T-helper 1 cell treated with Interleukin-12 subunit alpha and Interleukin-12 subunit beta and Interleukin-4 antibody, amounts not matched to agents 30 μg/mL and 1 μg/mL, for 36 hours (primary cell): ENCODE data around the gene TNKS1BP1.
"Not testable (repeated sequence)": the region's sequence is repeated elsewhere in the genome, so short reads cannot be mapped to it uniquely, and the experiment has no call there.

Experiments used
- H3K27ac Mint-ChIP-seq: one replicate; pipeline ENCODE4 v1.8.0; 2021; ENCODE audit warnings: mild to moderate bottlenecking, mixed read lengths
- H3K27me3 Mint-ChIP-seq: one replicate; pipeline ENCODE4 v1.8.0; 2021; ENCODE audit warnings: low read depth, mixed read lengths
- H3K36me3 Mint-ChIP-seq: one replicate; pipeline ENCODE4 v1.8.0; 2021; ENCODE audit warnings: low read depth, mixed read lengths
- H3K4me1 Mint-ChIP-seq: one replicate; pipeline ENCODE4 v1.8.0; 2021; ENCODE audit warnings: low read depth, mixed read lengths
- H3K4me3 Mint-ChIP-seq: one replicate; pipeline ENCODE4 v1.8.0; 2021; ENCODE audit warnings: mild to moderate bottlenecking, moderate library complexity, mixed read lengths
- H3K9me3 Mint-ChIP-seq: one replicate; pipeline ENCODE4 v1.8.0; 2021; ENCODE audit warnings: mixed read lengths

The TNKS1BP1 gene

DNA sequence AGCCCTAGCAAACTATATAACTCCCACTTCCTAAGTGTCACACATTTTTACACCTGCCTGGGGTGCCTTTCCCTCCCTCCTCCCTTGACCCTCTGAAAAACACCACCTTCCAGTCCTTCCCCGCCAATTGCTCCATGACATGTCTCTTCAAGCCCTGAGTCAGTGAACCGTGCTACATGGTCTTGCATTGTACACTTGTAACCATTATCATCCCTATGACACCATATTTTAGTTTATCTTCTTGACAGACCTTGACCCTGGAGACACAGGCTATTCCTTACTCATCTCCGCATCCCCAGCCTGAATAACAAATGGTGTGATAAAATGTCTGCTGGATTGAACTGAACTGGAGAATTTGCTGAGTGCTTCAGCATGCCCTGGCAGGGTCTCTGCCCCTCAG lies 36.9 kb downstream of the TNKS1BP1 start:
- no peak overlapping the region for H3K27ac Mint-ChIP-seq
- H3K4me3 Mint-ChIP-seq, result no peak overlapping the region
- H3K27me3 Mint-ChIP-seq, result peaks cover 9% of the 10 kb centered on the region
- no peaks in the 10 kb centered on the region for H3K4me1 Mint-ChIP-seq
- H3K36me3 Mint-ChIP-seq, result no peaks in the 10 kb centered on the region
- peaks cover 3% of the 10 kb centered on the region for H3K9me3 Mint-ChIP-seq

DNA sequence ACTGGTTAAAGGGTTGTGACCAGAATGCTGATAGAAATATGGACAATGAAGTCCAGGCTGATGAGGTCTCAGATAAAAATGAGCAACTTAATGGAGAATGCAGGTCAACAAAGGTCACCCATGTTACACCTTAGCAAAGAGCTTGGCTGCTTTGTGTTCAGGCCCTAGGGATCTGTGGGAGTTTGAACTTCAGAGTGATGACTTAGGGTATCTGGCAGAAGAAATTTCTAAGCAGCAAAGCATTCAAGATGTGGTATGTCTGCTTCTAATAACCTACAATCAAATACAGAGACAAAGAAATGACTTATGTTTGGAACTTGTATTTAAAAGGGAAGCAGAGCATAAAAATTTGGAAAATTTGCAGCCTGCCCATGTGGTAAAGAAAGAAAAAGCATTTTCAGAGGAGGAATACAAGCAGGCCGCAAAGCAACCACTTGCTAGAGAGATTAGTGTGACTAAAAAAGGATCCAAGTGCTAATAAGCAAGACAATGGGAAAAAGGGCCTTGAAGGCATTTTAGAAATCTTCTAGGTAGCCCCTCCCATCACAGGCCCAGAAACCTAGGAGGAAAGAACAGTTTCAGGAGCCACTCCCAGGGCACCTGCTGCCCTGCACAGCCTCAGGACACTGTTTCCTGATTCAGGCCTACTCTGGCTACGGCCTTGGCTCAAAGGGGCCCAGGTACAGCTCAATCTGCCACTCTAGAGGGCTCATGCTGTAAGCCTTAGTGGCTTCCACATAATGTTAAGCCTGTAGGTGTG lies 41.3 kb downstream of the TNKS1BP1 start:
- Mint-ChIP-seq H3K4me3 (no peak overlapping the region), H3K27me3 (peaks cover 4% of the 10 kb centered on the region), H3K9me3 (peaks cover 3% of the 10 kb centered on the region), H3K27ac (no peak overlapping the region), H3K4me1 (no peaks in the 10 kb centered on the region), H3K36me3 (no peaks in the 10 kb centered on the region)

DNA sequence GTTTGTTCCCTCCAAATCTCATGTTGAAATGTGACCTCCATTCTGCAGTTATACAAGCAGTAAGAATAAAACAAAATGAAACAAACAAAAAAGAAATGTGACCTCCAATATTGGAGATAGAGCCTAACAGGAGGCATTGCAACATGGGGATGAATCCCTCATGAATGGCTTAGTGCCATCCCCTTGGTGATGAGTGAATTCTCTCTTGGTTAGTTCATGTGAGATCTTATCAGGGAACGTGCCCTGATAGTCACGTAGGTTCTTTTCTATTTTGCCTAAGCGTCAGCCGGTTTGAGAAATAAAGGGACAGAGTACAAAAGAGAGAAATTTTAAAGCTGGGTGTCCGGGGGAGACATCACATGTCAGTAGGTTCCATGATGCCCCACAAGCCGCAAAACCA lies 43.2 kb downstream of the TNKS1BP1 start:
- H3K4me1 Mint-ChIP-seq, H3K4me3 Mint-ChIP-seq, H3K9me3 Mint-ChIP-seq, H3K27ac Mint-ChIP-seq, H3K36me3 Mint-ChIP-seq, H3K27me3 Mint-ChIP-seq: not testable (repeated sequence)

DNA sequence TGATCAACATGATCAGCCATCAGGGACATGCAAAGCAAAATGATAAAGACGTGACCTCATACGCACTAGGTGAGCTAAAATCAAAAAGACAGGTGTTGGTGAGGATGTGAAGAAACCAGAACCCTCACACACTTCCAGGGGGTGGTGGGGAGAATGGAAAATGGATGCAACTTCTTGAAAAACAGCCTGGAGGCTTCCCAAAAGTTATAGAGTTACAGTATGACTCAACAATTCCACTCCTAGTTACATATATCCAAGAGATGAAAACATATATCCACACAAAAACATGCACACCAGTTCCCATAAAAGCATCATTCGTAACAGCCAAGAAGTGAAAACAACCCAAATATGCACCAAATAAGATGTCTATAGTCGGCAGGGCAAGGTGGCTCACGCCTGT lies 45.6 kb downstream of the TNKS1BP1 start:
- Mint-ChIP-seq H3K27me3 (peaks cover 13% of the 10 kb centered on the region), H3K27ac (no peak overlapping the region), H3K9me3 (peaks cover 6% of the 10 kb centered on the region), H3K36me3 (no peaks in the 10 kb centered on the region), H3K4me1 (peaks cover 4% of the 10 kb centered on the region), H3K4me3 (no peak overlapping the region)

DNA sequence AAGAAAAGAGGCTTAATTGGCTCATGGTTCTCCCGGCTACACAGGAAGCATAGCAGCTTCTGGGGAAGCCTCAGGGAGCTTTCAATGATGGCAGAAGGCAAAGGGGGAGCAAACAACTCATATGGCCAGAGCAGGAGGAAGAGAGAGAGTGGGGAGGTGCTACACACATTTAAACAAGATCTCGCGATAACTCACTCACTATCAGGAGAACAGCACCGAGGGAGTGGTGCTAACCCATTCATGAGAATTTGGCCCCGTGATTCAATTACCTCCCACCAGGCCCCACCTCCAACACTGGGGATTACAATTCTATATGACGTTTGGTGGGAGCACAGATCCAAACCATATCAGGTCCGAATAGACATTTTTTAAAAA lies 46.0 kb downstream of the TNKS1BP1 start:
- no peak overlapping the region for H3K27ac Mint-ChIP-seq
- no peak overlapping the region for H3K4me3 Mint-ChIP-seq
- peaks cover 4% of the 10 kb centered on the region for H3K4me1 Mint-ChIP-seq
- peaks cover 13% of the 10 kb centered on the region for H3K27me3 Mint-ChIP-seq
- H3K9me3 Mint-ChIP-seq, result peaks cover 8% of the 10 kb centered on the region
- H3K36me3 Mint-ChIP-seq, result no peaks in the 10 kb centered on the region

DNA sequence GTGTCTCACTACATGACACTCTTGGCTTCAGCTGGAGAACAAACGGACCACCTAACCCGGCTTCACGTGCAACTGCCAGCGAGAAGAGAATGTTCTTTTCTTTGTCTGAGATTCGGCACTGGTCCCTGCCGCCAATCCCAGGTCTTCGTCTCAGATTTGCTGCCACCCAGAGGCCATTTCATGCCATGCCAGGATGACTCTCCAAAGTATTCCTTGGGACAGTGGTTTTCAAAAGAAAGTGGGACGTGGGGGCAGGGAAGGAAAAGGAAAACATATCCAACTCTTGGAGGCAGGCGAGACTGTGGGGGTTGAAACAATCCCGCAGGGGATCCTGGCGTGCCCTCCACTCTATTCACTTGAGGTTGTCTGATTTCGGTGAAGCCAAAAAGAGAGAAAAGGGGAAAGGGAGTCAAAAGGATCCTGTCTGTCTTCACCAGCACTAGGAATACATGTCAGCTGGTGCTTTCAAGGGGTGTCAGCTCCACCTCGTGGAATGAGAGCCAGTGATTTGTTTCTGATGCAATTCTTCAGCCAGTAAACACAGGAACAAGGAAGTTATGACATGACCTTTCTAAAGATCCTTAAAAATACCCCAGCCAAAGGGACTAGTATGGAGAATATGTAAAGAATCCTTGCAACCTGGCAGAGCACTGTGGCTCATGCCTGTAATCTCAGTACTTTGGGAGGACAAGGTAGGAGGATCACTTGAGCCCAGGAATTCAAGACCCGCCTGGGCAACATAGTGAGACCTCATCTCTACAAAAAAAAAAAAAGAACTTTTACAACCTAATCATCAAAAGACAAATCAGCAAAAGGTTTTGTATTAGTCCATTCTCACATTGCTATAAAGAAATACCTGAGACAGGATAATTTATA lies 46.7 kb downstream of the TNKS1BP1 start:
- H3K4me3 Mint-ChIP-seq, result no peak overlapping the region

DNA sequence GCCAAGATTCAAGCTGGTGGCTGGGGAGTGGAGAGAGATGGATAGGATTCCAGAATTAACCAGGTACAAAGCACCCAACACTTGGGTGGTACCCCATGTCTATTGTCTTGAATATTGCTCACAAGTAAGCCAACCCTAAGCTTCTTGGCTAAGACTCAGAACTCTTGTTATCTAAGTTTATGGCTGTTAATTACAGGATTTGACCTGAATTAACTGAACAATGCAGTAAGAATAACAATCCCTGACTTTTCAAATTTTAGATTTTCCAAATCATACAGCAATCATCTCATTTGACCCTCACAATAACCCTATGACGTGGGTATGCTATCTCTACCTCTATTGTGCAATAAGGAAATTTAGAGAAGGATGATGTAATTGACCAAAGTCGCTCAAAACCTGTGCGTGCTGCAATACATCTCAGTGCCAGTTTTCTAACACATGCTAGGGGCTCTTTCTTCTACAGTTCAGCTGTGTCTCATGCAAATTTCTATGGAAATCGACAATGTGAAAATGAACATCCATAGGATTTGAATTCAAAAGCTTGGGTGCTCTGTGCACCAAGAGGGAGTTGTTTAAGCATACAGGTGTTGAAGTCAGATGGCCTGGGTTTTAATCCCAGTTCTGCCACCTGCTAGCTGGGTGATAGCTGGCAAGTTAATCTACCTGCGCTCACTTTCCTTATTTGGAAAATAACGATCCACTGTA lies 47.6 kb downstream of the TNKS1BP1 start:
- peaks cover 4% of the 10 kb centered on the region for H3K4me1 Mint-ChIP-seq
- no peaks in the 10 kb centered on the region for H3K36me3 Mint-ChIP-seq

More for the DNA sequence above, 46.7 kb downstream of the TNKS1BP1 start:
- Mint-ChIP-seq H3K9me3 (peaks cover 12% of the 10 kb centered on the region), H3K4me1 (peaks cover 4% of the 10 kb centered on the region), H3K27me3 (peaks cover 13% of the 10 kb centered on the region), H3K27ac (no peak overlapping the region), H3K36me3 (no peaks in the 10 kb centered on the region)

DNA sequence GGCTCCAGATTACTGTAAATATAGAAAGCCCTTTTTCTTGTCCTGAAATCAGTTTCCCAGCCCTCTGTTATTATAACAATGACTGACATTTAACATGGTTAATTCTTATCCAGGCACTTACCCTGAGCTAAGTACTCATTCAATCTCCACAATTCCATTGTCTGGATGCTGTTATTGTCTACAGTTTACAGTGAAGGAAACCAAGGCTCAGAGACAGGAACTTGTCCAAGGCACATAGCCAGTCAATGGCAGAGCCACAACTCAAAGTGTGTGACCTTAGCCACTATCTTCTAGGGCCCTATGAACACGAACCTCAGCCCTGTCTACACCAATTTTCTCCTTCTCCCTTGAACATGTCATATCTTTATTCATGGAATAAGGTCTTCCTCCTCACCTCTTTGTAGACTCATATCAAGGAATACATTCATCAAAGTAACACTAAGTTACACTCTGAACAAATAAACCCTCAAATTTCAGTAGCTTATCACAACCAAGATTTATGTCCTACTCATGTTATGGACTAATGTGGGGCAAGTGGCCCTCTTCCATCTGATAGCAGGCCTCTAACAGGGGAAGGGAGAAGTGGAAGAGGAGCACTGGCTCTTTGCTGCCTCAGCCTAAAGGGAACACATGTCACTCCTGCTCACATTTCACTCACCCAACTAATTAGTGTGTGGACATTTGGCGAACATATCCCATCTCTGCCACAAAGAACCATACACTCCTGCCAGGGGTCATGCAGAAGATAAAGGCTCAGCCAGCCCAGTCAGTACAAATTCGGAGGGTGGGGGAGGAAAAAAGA lies 48.4 kb downstream of the TNKS1BP1 start:
- no peaks in the 10 kb centered on the region for H3K36me3 Mint-ChIP-seq
- no peak overlapping the region for H3K4me3 Mint-ChIP-seq
- H3K9me3 Mint-ChIP-seq, result peaks cover 12% of the 10 kb centered on the region
- peaks cover 13% of the 10 kb centered on the region for H3K27me3 Mint-ChIP-seq
- no peak overlapping the region for H3K27ac Mint-ChIP-seq
- H3K4me1 Mint-ChIP-seq, result peaks cover 4% of the 10 kb centered on the region

More for the DNA sequence above, 47.6 kb downstream of the TNKS1BP1 start:
- Mint-ChIP-seq H3K27ac (no peak overlapping the region), H3K27me3 (peaks cover 13% of the 10 kb centered on the region), H3K4me3 (no peak overlapping the region), H3K9me3 (peaks cover 12% of the 10 kb centered on the region)

DNA sequence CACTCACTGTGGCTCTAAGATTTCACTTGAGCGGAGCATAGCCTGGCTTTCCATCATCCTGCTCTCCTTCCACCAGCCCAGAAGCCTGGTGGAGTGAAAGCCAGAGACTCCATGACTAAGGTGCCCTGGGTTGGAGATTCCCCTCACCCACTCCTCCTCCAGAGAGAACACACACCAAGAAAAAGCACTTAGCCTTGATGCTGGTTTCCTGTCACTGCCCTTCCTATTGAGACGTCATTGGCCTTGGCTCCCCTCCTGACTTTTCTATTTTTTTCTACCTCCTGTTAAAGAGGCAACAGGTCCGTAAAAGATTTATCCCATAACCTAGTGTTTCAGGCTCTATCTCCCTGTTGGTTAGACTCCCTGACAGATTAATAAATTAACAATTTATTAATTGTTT lies 49.2 kb downstream of the TNKS1BP1 start:
- Mint-ChIP-seq H3K4me3 (no peak overlapping the region), H3K27me3 (peaks cover 13% of the 10 kb centered on the region), H3K4me1 (peaks cover 4% of the 10 kb centered on the region), H3K9me3 (peaks cover 12% of the 10 kb centered on the region), H3K27ac (no peak overlapping the region), H3K36me3 (no peaks in the 10 kb centered on the region)

DNA sequence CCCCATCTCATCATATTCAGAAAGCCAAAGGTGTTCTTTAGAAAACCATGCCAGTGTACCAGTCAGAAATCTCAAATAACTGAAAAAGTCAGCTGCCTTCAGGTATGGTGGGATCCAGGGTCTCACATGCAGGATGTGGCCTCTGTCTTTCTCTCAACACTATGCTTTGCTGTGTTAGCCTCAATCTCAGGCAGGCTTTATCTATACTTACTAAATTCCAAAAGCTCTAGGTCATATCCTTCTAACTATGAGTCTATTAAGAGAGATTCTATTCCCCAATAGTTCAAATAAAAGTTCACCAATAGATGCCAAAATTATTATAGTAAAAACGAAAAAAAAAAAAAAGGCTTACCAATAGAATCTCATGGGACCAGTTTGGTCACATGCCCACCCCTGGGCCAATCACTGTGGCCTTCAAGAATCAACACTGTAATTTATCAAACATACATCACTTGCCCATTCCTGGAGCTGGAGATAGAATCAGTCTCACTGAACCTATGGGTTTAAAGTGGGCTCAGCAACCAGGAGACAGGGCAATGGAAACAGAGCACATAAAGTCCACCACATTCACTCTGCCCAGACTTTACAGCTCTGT lies 49.8 kb downstream of the TNKS1BP1 start:
- Mint-ChIP-seq H3K4me1 (peaks cover 4% of the 10 kb centered on the region), H3K36me3 (no peaks in the 10 kb centered on the region), H3K27me3 (peaks cover 13% of the 10 kb centered on the region), H3K27ac (no peak overlapping the region), H3K9me3 (peaks cover 12% of the 10 kb centered on the region), H3K4me3 (no peak overlapping the region)

DNA sequence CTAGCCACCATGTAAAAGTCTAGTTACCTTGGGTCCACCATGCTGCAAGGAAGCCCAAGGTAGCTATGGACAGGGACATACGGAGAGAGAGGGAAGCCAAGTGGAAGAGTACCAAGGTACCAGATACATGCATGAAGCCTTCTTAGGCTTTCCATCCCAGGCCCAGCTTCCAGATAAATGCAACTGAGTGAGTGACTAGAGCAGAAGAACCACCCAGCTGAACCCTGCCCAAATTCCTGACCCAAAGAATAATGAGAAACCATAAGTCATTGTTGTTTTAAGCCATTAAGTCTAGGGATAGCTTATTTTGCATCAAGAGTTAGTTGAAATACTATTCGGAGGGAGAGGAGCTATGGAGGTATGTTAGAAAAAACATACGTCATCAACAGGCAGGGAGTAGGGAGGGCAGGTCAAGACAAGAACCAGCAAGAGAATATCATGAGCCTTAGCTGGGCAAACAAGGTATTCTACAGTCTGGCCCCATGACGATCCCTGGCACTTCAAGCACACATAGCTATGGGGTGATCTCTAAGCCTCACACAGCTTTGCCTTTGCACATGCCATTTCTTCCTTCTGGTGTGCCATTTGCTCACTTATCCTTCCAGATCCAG lies 51.2 kb downstream of the TNKS1BP1 start:
- H3K27me3 Mint-ChIP-seq, result peaks cover 13% of the 10 kb centered on the region
- peaks cover 4% of the 10 kb centered on the region for H3K4me1 Mint-ChIP-seq
- no peak overlapping the region for H3K4me3 Mint-ChIP-seq
- H3K36me3 Mint-ChIP-seq, result no peaks in the 10 kb centered on the region
- peaks cover 12% of the 10 kb centered on the region for H3K9me3 Mint-ChIP-seq
- H3K27ac Mint-ChIP-seq, result no peak overlapping the region

DNA sequence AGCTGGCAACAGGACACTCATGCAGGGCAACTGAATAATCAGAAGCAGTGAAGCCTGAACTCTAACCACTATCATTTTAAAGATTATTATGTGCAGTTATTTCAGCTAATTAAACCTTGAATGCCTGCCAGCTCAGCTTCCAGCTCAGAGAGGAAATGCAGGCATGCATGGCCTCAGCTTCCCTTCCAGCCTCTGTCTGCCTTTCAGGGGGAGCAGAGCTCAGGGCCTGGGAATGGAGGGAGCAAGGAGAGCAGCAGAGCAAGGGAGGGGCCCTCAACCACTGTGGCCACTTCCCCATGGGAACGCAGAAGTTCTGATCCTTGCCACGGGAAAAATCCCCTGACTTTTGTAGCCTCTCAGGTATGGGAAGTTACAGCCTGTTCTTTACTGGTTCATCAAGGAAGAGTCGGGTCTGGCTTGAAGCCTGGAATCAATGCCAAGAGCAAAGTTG lies 55.2 kb downstream of the TNKS1BP1 start:
- no peaks in the 10 kb centered on the region for H3K36me3 Mint-ChIP-seq
- no peaks in the 10 kb centered on the region for H3K4me1 Mint-ChIP-seq
- no peak overlapping the region for H3K27ac Mint-ChIP-seq

DNA sequence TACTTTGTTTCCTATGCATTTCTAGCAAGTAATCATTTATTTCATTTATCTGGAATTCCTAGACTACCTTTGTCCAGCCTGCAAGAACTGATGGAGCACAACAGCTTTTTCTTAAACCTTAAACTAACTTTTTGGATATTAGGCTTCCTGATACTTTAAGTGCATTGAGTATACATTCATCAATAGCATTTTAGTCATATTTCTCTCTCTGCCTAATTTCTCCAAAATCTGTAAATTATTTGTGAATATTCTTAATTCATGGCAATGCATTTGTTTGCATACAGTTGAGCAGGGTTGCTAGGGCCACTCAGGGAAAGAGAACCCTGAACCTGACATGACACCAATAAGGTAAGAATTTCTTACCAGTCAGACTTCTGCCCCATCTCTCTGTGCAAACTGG lies 58.6 kb downstream of the TNKS1BP1 start:
- H3K27me3 Mint-ChIP-seq, result peaks cover 4% of the 10 kb centered on the region
- H3K4me1 Mint-ChIP-seq, result no peaks in the 10 kb centered on the region
- H3K27ac Mint-ChIP-seq, result no peak overlapping the region
- peaks cover 6% of the 10 kb centered on the region for H3K9me3 Mint-ChIP-seq
- no peaks in the 10 kb centered on the region for H3K36me3 Mint-ChIP-seq
- no peak overlapping the region for H3K4me3 Mint-ChIP-seq

More for the DNA sequence above, 55.2 kb downstream of the TNKS1BP1 start:
- H3K9me3 Mint-ChIP-seq, result peaks cover 17% of the 10 kb centered on the region
- no peaks in the 10 kb centered on the region for H3K27me3 Mint-ChIP-seq
- H3K4me3 Mint-ChIP-seq, result no peak overlapping the region
